HEK293 (cell line): ENCODE data around the gene MAP3K7.

Experiments
- MEIS1 ChIP-seq: sonication (generic); formaldehyde crosslinking; IDR thresholded peaks from 2 replicates; pipeline ENCODE4 v1.8.1; 2022; ENCODE audit warnings: missing genetic modification reagents, mild to moderate bottlenecking, borderline replicate concordance
- OSR2 ChIP-seq: fragments of 450-650 bp; formaldehyde crosslinking; IDR thresholded peaks from 2 replicates; pipeline ENCODE4 v1.5.1; 2016; ENCODE audit warnings: missing biosample characterization, missing genetic modification characterization
- REST ChIP-seq: fragments of 450-650 bp; formaldehyde crosslinking; IDR thresholded peaks from 2 replicates; pipeline ENCODE4 v1.5.1; 2016; ENCODE audit warnings: missing biosample characterization, missing genetic modification characterization
- SCRT2 ChIP-seq: fragments of 450-650 bp; formaldehyde crosslinking; IDR thresholded peaks from 2 replicates; pipeline ENCODE4 v1.5.1; 2016; ENCODE audit warnings: missing biosample characterization, missing genetic modification characterization
- SETDB1 ChIP-seq: IDR thresholded peaks from one replicate; pipeline ENCODE4 v1.6.1; 2017; ENCODE audit warnings: mild to moderate bottlenecking, low read length, moderate library complexity, mixed read lengths; ENCODE audit not compliant: insufficient read length
- WT1 ChIP-seq: fragments of 450-650 bp; formaldehyde crosslinking; IDR thresholded peaks from 2 replicates; pipeline ENCODE4 v1.5.1; 2016; ENCODE audit warnings: missing biosample characterization, missing genetic modification characterization
- ZBTB1 ChIP-seq: fragments of 450-650 bp; formaldehyde crosslinking; IDR thresholded peaks from 2 replicates; pipeline ENCODE4 v1.5.1; 2016; ENCODE audit warnings: missing biosample characterization, missing genetic modification characterization
- ZBTB49 ChIP-seq: fragments of 450-650 bp; formaldehyde crosslinking; IDR thresholded peaks from 2 replicates; pipeline ENCODE4 v1.5.1; 2016; ENCODE audit warnings: missing biosample characterization, missing genetic modification characterization, low read depth
- ZNF148 ChIP-seq: fragments of 450-650 bp; formaldehyde crosslinking; IDR thresholded peaks from 2 replicates; pipeline ENCODE4 v1.5.0; 2017; ENCODE audit warnings: missing biosample characterization, missing genetic modification characterization, borderline replicate concordance
- ZNF221 ChIP-seq: fragments of 450-650 bp; formaldehyde crosslinking; IDR thresholded peaks from 2 replicates; pipeline ENCODE4 v1.5.1; 2017; ENCODE audit warnings: missing biosample characterization, missing genetic modification characterization, borderline replicate concordance
- ZNF24 ChIP-seq: fragments of 450-650 bp; formaldehyde crosslinking; IDR thresholded peaks from 2 replicates; pipeline ENCODE4 v1.5.1; 2016; ENCODE audit warnings: missing biosample characterization, missing genetic modification characterization
- ZNF350 ChIP-seq: fragments of 450-650 bp; formaldehyde crosslinking; IDR thresholded peaks from 2 replicates; pipeline ENCODE4 v1.5.0; 2017; ENCODE audit warnings: missing biosample characterization, mild to moderate bottlenecking, missing genetic modification characterization
- ZNF37A ChIP-seq: fragments of 450-650 bp; IDR thresholded peaks from 2 replicates; pipeline ENCODE4 v1.5.1; 2018; ENCODE audit warnings: missing biosample characterization, missing genetic modification characterization
- ZNF501 ChIP-seq: fragments of 450-650 bp; formaldehyde crosslinking; IDR thresholded peaks from 2 replicates; pipeline ENCODE4 v1.5.1; 2016; ENCODE audit warnings: missing biosample characterization, missing genetic modification characterization
- ZNF518A ChIP-seq: fragments of 450-650 bp; formaldehyde crosslinking; conservative IDR thresholded peaks from 2 replicates; pipeline ENCODE4 v1.5.1; 2016; ENCODE audit warnings: low read depth, missing biosample characterization, missing genetic modification characterization
- ZNF548 ChIP-seq: fragments of 450-650 bp; formaldehyde crosslinking; IDR thresholded peaks from 2 replicates; pipeline ENCODE4 v1.5.1; 2016; ENCODE audit warnings: missing biosample characterization, missing genetic modification characterization
- ZNF621 ChIP-seq: fragments of 450-650 bp; formaldehyde crosslinking; IDR thresholded peaks from 2 replicates; pipeline ENCODE4 v1.5.1; 2017; ENCODE audit warnings: missing biosample characterization, missing genetic modification characterization
- ZNF624 ChIP-seq: fragments of 450-650 bp; formaldehyde crosslinking; IDR thresholded peaks from 2 replicates; pipeline ENCODE4 v1.5.1; 2017; ENCODE audit warnings: missing biosample characterization, missing genetic modification characterization
- ZNF626 ChIP-seq: fragments of 450-650 bp; sonication (Bioruptor Pico); formaldehyde crosslinking; IDR thresholded peaks from 2 replicates; pipeline ENCODE4 v1.5.1; 2018; ENCODE audit warnings: missing biosample characterization, missing genetic modification characterization, inconsistent platforms
- ZNF645 ChIP-seq: fragments of 450-650 bp; formaldehyde crosslinking; IDR thresholded peaks from 2 replicates; pipeline ENCODE4; 2016; ENCODE audit warnings: missing biosample characterization, missing genetic modification characterization
- ZNF660 ChIP-seq: fragments of 450-650 bp; IDR thresholded peaks from 2 replicates; pipeline ENCODE4 v1.5.1; 2018; ENCODE audit warnings: missing biosample characterization, mild to moderate bottlenecking, missing genetic modification characterization
- ZNF670 ChIP-seq: fragments of 450-650 bp; formaldehyde crosslinking; IDR thresholded peaks from 2 replicates; pipeline ENCODE4 v1.5.1; 2016; ENCODE audit warnings: missing biosample characterization, missing genetic modification characterization, low read depth
- ZNF692 ChIP-seq: fragments of 450-650 bp; formaldehyde crosslinking; IDR thresholded peaks from 2 replicates; pipeline ENCODE4 v1.5.1; 2016; ENCODE audit warnings: missing biosample characterization, missing genetic modification characterization

The MAP3K7 gene

GRCh38 chr6:90478789-90479602 is 107.9 kb downstream of the MAP3K7 start (continued):
- TF ChIP-seq MEIS1 (CRISPR knock-in tag) (no peak), SETDB1 (no peak), ZNF624 (tag by site-specific recombination) (no peak), ZNF24 (no peak), ZNF518A (tag by site-specific recombination) (no peak), ZNF37A (tag by site-specific recombination) (no peak), ZBTB1 (tag by site-specific recombination) (no peak), ZNF621 (tag by site-specific recombination) (no peak), ZNF148 (tag by site-specific recombination) (no peak), ZNF692 (tag by site-specific recombination) (0 out of 2 replicates have a peak, but pooled peaks have one; percentile 47), OSR2 (tag by site-specific recombination) (no peak), ZNF626 (tag by site-specific recombination) (no peak), ZNF221 (tag by site-specific recombination) (no peak), WT1 (tag by site-specific recombination) (no peak), ZNF501 (tag by site-specific recombination) (peak; percentile 37; the same call in 1 of the 2 replicates), SCRT2 (peak; percentile 99), ZBTB49 (no peak), ZNF350 (no peak), ZNF670 (no peak), ZNF548 (no peak), ZNF660 (tag by site-specific recombination) (peak; percentile 96), ZNF645 (tag by site-specific recombination) (no peak), REST (tag by site-specific recombination) (peak; percentile 55; the same call in 1 of the 2 replicates)
